Endothelial cell (in vitro differentiated cells): ENCODE results near the gene ATP11B. TPM values are rescaled to one million over a fixed set of nuclear protein-coding genes. Genes with fewer than 3 reads are reported as not detected.

Experiments
- DNase-seq: peaks from one replicate; pipeline ENCODE4 v3.0.0; 2021; ENCODE audit warnings: low spot score
- H3K27ac Mint-ChIP-seq: one replicate; pipeline ENCODE4 v1.8.0; 2021; ENCODE audit warnings: mixed read lengths, inconsistent platforms; ENCODE audit not compliant: unreplicated experiment
- H3K27me3 Mint-ChIP-seq: one replicate; pipeline ENCODE4 v1.8.0; 2021; ENCODE audit warnings: mild to moderate bottlenecking, moderate library complexity, mixed read lengths, inconsistent platforms; ENCODE audit not compliant: unreplicated experiment
- H3K36me3 Mint-ChIP-seq: one replicate; pipeline ENCODE4 v1.8.0; 2021; ENCODE audit warnings: mild to moderate bottlenecking, low read depth, mixed read lengths, inconsistent platforms; ENCODE audit not compliant: unreplicated experiment
- H3K4me1 Mint-ChIP-seq: one replicate; pipeline ENCODE4 v1.8.0; 2021; ENCODE audit warnings: mild to moderate bottlenecking, mixed read lengths, inconsistent platforms; ENCODE audit not compliant: unreplicated experiment
- H3K4me3 Mint-ChIP-seq: one replicate; pipeline ENCODE4 v1.8.0; 2021; ENCODE audit warnings: mild to moderate bottlenecking, mixed read lengths, inconsistent platforms; ENCODE audit not compliant: unreplicated experiment
- H3K9me3 Mint-ChIP-seq: one replicate; pipeline ENCODE4 v1.8.0; 2021; ENCODE audit warnings: mixed read lengths, inconsistent platforms; ENCODE audit not compliant: unreplicated experiment
- total RNA-seq: library from RNA; stranded (reverse); fragmentation: NEBNext Ultra II Directional; extraction: Animal tissue kit (Norgen Biotek cat#: 25700); gene quantifications from one replicate; pipeline ENCODE4 v1.2.1, GENCODE V29; 2021; ENCODE audit not compliant: unreplicated experiment
- TF ChIP-seq, protein P1 (sequence below): fragments of 200-600 bp; sonication (generic); IDR thresholded peaks from one replicate; pipeline ENCODE4 v1.5.0; 2021; ENCODE audit warnings: antibody characterized with exemption; ENCODE audit not compliant: unreplicated experiment

ATP11B gene
- total RNA-seq, 1 donor from 2014 or later = 45.3 TPM

DNA sequence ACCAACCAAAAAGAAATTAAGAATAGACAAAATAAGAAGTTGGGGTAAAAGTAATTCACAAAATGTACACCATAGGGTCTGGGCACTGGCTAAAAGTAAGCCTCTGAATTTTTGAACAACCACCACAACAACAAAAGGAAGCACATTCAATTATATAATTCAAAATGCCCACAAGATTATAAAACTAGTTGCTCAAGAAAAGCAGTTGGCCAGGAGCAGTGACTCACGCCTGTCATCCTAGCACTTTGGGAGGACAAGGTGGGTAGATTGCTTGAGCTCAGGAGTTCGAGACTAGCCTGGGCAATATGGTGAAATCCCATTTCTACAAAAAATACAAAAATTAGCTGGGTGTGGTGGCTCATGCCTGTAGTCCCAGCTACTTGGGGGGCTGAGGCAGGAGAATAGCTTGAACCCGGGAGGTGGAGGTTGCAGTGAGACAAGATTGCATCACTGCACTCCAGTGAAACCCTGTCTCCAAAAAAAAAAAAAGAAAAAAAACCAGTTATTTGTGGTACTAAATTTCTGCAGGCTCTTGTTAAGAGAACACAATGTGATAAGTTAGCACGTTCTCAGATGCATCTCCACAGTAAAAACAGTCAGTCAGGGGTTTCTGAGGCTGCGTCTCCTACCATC is 6.6 kb upstream of the ATP11B start:
- Mint-ChIP-seq H3K27me3 (no peaks in the 10 kb centered on the region), H3K27ac (no peak overlapping the region), H3K36me3 (no peaks in the 10 kb centered on the region), H3K9me3 (no peaks in the 10 kb centered on the region), H3K4me1 (peaks cover 2% of the 10 kb centered on the region), H3K4me3 (no peak overlapping the region)
- no peak for DNase-seq
- TF ChIP-seq, protein P1, sequence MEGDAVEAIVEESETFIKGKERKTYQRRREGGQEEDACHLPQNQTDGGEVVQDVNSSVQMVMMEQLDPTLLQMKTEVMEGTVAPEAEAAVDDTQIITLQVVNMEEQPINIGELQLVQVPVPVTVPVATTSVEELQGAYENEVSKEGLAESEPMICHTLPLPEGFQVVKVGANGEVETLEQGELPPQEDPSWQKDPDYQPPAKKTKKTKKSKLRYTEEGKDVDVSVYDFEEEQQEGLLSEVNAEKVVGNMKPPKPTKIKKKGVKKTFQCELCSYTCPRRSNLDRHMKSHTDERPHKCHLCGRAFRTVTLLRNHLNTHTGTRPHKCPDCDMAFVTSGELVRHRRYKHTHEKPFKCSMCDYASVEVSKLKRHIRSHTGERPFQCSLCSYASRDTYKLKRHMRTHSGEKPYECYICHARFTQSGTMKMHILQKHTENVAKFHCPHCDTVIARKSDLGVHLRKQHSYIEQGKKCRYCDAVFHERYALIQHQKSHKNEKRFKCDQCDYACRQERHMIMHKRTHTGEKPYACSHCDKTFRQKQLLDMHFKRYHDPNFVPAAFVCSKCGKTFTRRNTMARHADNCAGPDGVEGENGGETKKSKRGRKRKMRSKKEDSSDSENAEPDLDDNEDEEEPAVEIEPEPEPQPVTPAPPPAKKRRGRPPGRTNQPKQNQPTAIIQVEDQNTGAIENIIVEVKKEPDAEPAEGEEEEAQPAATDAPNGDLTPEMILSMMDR = no peak

- peaks cover 2% of the 10 kb centered on the region for H3K4me1 Mint-ChIP-seq
- H3K36me3 Mint-ChIP-seq = no peaks in the 10 kb centered on the region
- no peak overlapping the region for H3K4me3 Mint-ChIP-seq
- H3K27ac Mint-ChIP-seq = no peak overlapping the region
- no peaks in the 10 kb centered on the region for H3K27me3 Mint-ChIP-seq
- no peak for DNase-seq
- H3K9me3 Mint-ChIP-seq = no peaks in the 10 kb centered on the region
- TF ChIP-seq, protein P1 = no peak
Observed at GRCh38 chr3:182787302-182788036, 5.8 kb upstream of the ATP11B start.

- H3K36me3 Mint-ChIP-seq = no peaks in the 10 kb centered on the region
Observed at GRCh38 chr3:182789371-182789770, 3.9 kb upstream of the ATP11B start.

GRCh38 chr3:182790612-182791011 is 2.7 kb upstream of the ATP11B start:
- Mint-ChIP-seq H3K4me3 (no peak overlapping the region), H3K36me3 (no peaks in the 10 kb centered on the region), H3K27ac (no peak overlapping the region), H3K9me3 (no peaks in the 10 kb centered on the region), H3K4me1 (peaks cover 23% of the 10 kb centered on the region), H3K27me3 (peaks cover 9% of the 10 kb centered on the region)
- TF ChIP-seq, protein P1 = peak; percentile 15
- DNase-seq = no peak

More at GRCh38 chr3:182789371-182789770, 3.9 kb upstream of the ATP11B start:
- DNase-seq = no peak
- Mint-ChIP-seq H3K27me3 (peaks cover 8% of the 10 kb centered on the region), H3K9me3 (no peaks in the 10 kb centered on the region), H3K4me1 (peaks cover 12% of the 10 kb centered on the region), H3K4me3 (no peak overlapping the region), H3K27ac (no peak overlapping the region)
- TF ChIP-seq, protein P1 = no peak
